HG03025 (cell line): ENCODE results near the gene BOD1.

Experiments used
- ATAC-seq: cut with Tn5 transposase; IDR thresholded peaks from one replicate; pipeline ENCODE4 v1.9.1; 2021; ENCODE audit warnings: mild to moderate bottlenecking, moderate library complexity; ENCODE audit not compliant: unreplicated experiment, low FRiP score

The BOD1 gene

DNA sequence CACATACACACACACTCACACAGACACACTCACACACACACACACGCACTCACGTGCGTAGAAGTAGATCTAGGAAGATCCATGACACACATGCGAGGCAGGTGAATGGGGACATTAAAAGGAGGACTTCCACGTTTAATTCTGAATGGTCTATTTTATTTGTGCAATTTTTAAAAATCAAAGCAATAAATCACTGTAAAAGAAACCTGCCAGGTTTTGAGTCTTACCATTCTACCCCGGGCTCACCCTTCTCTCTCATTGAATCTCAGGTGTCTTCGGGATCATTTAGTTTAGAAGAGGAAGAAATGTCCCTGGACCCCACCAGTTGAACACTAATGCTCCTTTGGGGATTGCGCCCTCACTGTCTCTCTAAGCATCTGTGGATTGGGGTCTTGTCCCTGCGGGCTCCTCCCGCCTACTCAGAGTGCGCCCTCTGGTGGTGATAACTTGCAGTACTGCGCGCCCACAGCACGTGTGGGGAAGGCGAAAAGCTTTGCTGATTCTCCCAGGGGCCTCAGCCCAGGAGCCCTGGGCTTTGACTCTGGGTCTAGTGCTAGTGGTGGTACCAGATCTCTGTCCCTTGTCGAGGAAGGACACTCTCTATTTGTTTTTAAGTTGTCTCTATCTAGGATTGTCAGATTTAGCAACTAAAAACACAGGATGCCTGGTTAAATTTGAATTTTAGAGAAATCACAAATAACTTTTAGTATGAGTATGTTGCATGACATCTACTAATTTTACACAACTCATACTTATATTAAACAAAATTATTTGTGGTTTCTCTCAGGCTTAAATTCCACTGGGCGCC, 34.8 kb downstream of the BOD1 start:
- no peak for ATAC-seq

DNA sequence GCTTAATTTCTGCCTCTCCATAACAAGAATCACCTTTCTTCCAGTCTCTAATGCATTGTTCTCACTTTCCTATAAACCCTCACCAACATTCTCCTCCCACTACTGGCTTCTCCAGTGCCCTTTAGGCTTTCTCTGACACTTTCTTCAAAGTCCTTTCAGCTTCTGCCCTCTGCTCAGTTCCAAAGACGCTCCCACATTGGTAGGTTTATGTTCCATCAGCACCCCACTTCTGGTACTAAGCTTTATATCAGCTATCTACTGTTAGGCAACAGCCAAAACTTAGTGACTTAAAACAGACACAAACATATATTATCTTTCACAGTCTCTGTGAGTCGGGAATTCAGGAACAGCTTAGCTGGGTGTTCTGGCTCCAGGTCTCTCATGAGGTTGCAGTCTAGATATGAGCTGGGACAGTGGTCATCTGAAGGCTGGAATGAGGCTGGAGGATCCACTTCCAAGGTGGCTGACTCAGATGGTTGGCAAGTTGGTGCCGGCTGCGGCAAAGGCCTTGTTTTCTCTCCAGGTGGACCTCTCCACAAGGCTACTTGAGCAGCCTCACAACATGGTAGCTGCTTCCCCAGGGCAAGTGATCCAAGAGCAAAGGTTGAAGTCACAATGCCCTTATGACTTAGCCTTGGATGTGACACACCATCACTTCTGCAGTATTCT, 37.4 kb downstream of the BOD1 start:
- no peak for ATAC-seq

DNA sequence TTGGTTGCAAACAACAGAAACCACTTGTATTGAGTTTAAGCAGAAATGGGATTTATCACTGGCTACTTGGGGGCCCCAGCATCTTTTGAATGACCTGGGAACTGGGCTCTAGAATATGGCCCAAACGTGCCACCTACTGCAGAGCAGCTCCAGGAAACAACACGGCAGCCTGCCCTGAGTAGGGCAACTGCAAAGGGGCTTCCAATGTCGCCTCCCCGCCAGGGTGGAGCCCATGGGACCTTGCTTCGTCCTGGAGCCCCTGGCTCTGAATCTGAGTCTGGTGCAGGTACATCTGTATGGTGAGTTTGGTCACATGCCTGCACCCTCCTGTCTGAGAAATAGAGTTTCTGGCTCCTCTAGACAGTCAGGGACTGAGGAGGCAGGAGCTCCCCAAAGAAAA, 38.6 kb downstream of the BOD1 start:
- no peak for ATAC-seq

DNA sequence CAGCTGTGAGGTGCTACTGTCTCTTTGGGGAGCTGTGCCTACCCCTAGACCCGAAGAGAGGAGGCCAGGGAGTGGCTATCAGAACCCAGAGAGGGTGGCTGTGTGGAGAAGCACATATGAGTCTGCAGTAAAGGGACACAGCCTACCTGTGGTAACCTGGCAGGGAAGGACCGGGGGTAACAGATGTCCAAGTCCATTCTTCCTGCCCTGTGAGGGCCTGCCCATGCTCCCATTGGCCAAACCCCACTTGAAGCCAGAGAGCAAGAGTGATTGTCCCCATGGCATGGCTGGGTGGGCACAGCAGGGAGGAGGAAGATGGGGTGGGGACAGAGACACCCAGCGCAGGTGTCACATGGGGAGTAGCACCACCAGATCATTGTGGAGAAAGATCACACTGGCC, 39.3 kb downstream of the BOD1 start:
- ATAC-seq = no peak

DNA sequence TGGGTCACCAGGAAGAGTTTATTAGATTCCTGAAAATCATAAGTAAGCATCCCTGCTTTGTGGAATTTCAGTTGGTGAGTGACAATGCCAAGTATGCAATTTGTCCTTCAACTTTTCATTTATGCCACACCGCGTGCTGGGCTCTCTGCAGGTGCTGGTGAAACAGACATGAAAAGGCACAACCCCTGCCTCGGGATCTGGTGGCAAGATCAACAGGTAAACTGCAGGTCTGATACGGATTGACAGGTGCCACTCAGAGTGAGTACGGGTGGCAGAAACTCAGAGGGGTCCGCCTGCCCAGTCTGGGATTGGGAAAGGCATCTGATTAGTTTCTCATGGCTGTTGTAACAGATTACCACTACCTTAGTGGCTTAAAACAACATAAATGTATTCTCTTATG, 40.5 kb downstream of the BOD1 start:
- no peak for ATAC-seq

DNA sequence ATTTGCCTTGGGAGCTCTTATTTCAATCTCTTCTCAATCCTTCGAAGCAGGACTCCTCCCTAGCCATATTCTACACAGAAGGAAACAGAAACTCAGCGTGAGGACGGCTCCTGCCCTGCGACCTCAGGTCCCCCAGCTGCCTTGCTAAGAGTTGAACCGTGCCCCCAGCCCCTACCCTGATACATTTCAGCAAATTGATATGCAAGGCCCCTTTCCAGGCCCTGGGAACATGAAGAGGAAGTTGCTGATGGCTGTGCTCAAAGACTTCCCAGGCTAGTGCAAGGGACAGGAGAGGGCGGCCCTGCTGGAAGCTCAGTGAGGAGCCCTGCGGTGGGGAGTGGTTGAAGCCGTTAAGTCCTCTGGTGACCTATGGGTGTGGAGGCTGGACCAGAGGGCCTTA, 41.5 kb downstream of the BOD1 start:
- ATAC-seq = no peak

DNA sequence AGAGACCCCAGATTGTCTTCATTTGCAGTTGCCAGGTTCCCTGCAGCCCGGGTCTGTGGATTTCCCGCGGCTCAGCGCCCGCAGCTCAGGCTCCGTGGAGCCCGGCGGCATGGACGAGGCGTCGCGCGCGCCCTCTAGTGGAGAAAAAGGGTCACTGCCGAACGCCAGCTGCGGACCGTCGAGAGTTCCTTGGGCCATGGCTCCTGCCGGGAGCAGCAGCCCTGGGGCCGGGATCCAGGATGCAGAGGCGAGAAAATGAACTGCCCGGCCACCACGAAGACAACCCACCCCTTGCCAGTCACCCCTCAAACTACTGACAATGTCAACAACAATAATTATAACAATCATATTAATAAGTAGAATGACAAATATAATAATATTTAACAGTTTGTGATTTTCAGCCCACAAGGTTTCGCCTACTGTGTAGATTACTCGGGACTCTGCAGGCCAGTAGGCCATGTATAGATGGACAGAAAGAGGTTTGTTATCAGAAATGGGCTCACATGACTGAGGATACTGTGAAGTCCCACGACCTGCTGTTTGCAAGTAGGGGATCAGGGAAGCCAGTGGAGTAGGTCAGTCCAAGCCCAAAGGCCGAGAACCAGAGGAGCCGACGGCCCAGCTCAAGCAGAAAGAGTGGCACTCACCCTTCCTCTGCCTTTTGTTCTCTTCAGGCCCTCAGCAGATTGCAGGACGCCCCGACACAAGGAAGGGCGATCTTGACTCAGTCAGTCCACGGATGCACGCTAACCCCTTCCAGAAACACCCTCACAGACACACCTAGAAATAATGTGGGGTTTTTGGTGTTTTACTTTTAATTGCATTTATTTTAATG, 43.1 kb downstream of the BOD1 start:
- no peak for ATAC-seq

DNA sequence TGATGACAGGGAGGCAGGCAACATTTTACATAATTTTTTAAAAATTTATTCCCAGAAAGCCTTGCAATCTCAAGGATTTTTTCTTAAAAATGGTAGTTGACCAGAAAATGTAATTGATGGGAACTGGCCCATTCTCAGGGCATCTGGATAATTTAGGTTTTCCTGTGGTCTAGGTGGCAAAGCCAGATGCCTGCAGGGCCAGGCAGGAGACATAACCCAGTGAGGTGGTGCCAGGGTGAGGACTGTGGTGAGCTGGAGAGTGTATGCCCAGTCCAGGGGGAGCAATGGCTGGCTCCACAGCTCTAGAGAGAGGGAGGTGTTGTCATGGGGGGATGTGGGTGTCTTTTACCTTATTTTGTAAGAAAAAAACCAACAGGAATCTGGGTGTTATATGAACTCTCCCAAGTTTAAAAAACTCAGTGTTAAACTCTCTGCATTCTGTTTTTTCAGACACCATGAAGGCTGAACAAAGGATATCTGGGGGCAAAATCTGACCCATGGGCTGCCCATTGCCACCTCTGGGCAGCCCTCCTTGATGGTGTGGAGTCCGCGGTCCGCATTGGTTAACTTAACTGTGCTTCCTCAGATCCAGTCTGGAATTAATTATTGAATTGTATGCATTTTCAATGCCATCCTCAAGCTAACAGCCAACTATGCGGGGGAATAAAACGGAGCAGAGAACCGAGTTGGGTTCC, 43.9 kb downstream of the BOD1 start:
- ATAC-seq = no peak

DNA sequence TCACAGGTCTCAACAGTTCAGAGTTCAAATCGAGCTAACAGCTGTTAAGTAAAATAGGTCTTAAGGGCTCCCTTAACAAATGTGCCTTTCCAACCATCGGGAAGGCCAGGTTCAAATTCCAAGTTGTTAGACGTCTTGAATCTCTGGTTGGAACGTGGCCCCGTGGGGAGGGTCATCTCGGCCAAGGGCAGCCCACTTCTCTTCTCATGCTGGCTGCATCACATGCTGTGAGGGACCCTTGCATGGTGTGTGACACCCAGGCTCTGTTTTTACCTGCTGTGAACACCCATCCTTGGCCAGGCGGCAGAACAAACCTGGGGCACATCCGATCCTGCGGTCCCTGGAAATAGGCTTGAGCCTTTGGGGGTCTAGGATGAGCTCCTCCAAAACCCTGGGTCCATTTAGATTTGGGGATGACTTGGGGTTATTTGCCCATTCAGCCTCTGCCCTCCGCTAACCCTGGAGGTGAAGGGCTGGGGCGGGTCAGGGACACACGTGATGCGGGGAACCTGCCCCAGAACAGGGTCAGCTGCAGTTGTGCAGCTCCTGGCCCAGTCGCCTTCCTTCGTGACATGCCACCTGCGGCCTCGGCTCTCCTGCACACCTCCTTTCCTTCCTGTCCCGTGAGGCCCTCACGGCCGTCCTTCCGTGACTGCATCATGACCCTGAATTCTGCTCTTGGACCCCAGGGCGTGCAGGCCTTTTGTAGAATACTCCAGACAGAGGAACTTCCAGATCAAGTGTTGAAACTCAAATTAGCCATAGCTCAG, 45.9 kb downstream of the BOD1 start:
- ATAC-seq = no peak

DNA sequence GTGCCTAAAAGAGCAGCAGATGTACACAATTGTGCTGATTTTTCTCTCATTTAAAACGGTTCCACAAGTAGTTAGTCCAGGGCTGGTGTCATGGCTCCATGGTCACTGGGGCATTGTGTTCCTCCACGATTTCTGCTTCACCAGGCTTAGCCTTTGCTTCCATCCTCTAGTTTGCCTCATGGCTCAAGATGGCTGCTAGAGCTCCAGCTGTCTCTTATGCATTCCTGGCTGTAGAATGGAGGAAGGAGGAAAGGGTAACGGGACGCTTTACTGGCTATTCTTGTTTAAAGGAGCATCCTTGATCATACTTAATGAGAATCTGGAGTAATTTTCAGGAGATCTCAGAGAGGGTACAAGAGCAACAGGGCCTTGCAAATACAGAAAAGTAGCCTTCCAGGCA, 47.7 kb downstream of the BOD1 start:
- ATAC-seq = no peak

DNA sequence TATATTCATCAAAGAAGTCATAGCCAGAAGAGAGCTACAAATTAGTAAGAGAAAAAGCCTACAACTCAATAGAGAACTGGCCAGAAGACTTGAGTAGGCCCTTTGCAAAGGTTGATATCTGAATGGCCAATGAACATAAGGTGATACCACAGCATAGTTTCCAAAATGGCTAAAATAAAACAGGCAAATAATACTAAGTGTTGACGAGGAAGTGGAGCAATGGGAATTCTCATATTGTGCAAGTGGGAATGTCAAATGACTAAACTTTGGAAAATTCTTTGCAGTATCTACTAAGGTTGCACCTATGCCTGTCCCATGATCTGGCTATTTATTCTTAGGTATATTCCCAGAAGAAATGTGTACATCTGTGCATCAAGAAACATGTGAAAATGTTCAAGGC, 48.3 kb downstream of the BOD1 start:
- no peak for ATAC-seq

DNA sequence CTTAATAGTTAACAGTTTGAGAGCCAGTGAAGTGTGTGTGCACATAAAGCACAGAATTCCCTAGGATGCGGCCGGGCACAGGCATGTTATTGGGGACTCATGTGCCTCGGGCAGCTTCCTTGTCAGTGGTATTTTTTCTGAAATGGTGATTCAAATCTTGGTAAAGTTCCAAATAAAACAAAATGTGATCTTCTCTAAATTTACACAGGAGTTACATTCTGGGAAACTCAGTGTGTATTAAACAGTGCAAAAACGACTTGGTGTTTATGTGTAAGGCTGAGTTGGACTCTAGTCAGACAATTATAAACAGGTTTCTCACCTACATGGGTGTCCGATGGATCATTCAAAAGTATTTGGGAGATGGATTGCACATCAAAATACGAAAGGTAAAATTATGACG, 48.9 kb downstream of the BOD1 start:
- ATAC-seq = no peak

DNA sequence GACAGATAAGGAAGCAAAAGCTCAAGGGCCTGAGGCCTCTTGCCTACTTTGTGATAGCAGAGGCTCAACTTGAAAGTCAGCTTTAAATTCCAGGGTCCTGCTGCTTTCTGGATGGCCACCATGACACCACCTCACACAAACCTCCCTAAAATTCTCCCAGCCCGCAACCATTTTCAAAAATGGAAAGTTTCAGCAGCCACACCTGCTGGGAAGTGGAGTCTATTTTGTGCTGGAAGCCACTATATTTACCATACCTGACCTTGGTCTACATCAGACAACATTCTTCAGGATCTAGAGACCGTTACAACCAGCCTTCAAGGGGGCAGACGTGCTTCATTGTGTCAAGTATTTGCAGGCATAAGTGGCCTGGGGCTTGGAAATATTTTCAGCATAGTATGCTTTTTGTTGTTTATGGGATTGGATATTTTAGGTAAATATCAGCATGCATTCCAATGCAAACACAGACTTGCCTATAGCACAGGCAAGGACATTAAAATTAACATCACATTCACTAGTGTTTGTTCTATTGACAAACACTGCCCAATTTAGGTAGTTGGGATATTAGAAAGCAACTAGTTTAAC, 50.9 kb downstream of the BOD1 start:
- no peak for ATAC-seq

DNA sequence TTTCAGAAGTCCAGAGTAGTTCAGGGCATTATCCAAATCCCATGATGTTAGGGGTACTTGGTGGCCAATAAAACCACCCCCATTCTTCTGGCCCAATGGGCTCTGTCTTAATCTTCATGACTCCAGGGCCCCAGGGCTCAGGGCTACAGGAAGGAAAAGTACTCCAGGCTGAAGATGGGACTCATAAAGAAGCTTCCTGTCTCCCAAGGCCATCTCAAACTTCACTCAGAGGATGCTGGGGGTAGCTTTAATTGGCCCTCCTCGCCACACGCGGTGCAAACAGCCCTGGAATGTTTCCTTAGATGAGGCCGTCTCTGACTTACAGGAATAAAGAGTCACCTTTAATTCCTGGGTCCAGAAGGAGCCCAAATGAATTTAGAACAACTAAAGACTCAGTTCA, 52.3 kb downstream of the BOD1 start:
- ATAC-seq = no peak

DNA sequence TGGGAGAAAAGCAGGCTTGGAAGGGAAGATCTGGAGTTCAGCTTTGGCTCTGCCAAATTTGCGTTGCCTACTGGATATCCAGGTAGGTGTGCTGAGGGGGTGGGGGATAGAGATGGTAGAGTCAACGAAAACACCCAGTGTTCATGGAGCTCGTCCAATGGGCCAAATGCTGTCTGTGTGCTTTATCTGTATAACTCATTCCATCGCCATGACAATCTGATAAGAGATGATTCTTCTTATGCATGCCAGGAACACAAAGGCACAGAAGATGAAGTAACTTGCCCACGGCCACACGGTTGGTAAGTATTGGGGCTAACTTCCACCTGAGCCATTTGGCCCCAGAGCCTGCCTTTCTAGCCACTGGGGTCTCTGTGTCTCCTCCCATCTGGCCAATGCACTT, 53.2 kb downstream of the BOD1 start:
- no peak for ATAC-seq

DNA sequence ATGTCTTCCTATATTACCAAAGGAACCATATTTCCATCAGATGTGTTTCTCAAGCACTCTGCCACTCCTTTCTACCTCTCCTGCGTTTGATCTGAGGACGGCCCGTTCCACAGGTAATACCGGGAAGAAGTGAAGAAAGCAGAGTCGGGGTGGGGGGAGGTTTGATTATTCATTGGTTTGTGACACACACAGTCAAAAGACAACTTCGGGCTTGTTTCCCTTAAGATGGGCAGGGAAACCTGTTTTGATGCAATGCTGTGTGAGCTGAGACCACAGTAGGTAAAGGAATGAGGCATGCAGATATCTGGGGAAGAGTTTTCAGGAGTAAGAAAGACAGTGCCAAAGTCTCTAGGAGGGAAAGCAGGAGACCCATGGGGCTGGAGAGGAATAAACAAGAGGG, 54.0 kb downstream of the BOD1 start:
- ATAC-seq = no peak
